SK-N-SH (cell line): ENCODE results near the gene ARHGEF12. TPM values are rescaled to one million over a fixed set of nuclear protein-coding genes. Genes with fewer than 3 reads are reported as not detected.

Source experiments
- CTCF ChIA-PET: fragments of 300-600, 350-600 bp; formaldehyde crosslinking; extraction: SDS; loops from one replicate; lab custom pipeline; 2021; lab: Yijun Ruan, JAX
- POLR2A ChIA-PET: fragments of 350-600 bp; sonication (Branson Sonifier 250); formaldehyde crosslinking; extraction: SDS; loops from one replicate; lab custom pipeline; 2020; ENCODE audit warnings: antibody characterized with exemption, inconsistent platforms; lab: Yijun Ruan, JAX
- DNase-seq: peaks from one replicate; pipeline ENCODE4 v3.0.0; 2012
- H2AFZ ChIP-seq: fragments of 200-600 bp; sonication (generic); 2 replicates; pipeline ENCODE4 v1.8.1; 2016; ENCODE audit warnings: antibody characterized with exemption, mild to moderate bottlenecking, low read depth
- H3F3A ChIP-seq: fragments of 200-600 bp; sonication (generic); replicated peaks from 2 replicates; pipeline ENCODE3; 2016; ENCODE audit warnings: antibody characterized with exemption, mild to moderate bottlenecking; ENCODE audit not compliant: insufficient read depth
- H3K27ac ChIP-seq, 2 experiments: fragments of 200-500 bp in 1 of 2; fragments of 200-600 bp in 1 of 2; sonication (Bioruptor generic) in 1 of 2; sonication (generic), shearing (Covaris generic) in 1 of 2; 2 replicates each; pipeline versions ENCODE4 v1.5.1 to v1.6.1; 2014 to 2016; ENCODE audit warnings: low read depth in 2 of 2, inconsistent platforms in 1 of 2, low read length in 1 of 2, mild to moderate bottlenecking in 1 of 2, mixed read lengths in 1 of 2
- H3K27me3 ChIP-seq: fragments of 200-600 bp; sonication (generic), shearing (Covaris generic); 2 replicates; pipeline ENCODE4 v1.6.1; 2016; ENCODE audit warnings: mixed run types; ENCODE audit not compliant: insufficient read depth
- H3K36me3 ChIP-seq, 2 experiments: fragments of 200-500 bp in 1 of 2; fragments of 200-600 bp in 1 of 2; sonication (Bioruptor generic) in 1 of 2; sonication (generic) in 1 of 2; replicated peaks in 1 of 2; 2 replicates each; pipeline versions ENCODE3 to v1.5.1; 2014 to 2016; ENCODE audit warnings: low read length in 1 of 2, mild to moderate bottlenecking in 1 of 2; ENCODE audit not compliant: insufficient read depth in 2 of 2, control insufficient read depth in 1 of 2
- H3K4me1 ChIP-seq, 2 experiments: fragments of 200-500 bp in 1 of 2; fragments of 200-600 bp in 1 of 2; sonication (Bioruptor generic) in 1 of 2; sonication (generic), shearing (Covaris generic) in 1 of 2; 2 replicates each; pipeline versions ENCODE4 v1.5.1 to v1.6.1; 2014 to 2016; ENCODE audit warnings: low read depth in 1 of 2, low read length in 1 of 2, mixed run types in 1 of 2; ENCODE audit not compliant: insufficient read depth in 2 of 2, control insufficient read depth in 1 of 2
- H3K4me2 ChIP-seq: fragments of 200-600 bp; sonication (generic), shearing (Covaris generic); 2 replicates; pipeline ENCODE4 v1.6.1; 2017; ENCODE audit warnings: mixed run types
- H3K4me3 ChIP-seq, 2 experiments: fragments of 200-500 bp in 1 of 2; fragments of 200-600 bp in 1 of 2; sonication (Bioruptor generic) in 1 of 2; sonication (generic), shearing (Covaris generic) in 1 of 2; 2 replicates each; pipeline versions ENCODE4 v1.5.1 to v1.8.1; 2014 to 2016; ENCODE audit warnings: low read depth in 2 of 2, inconsistent platforms in 1 of 2, low read length in 1 of 2, mild to moderate bottlenecking in 1 of 2, mixed read lengths in 1 of 2, moderate library complexity in 1 of 2
- H3K79me2 ChIP-seq: fragments of 200-600 bp; sonication (generic); 2 replicates; pipeline ENCODE4 v1.8.1; 2017; ENCODE audit warnings: mild to moderate bottlenecking; ENCODE audit not compliant: insufficient read depth
- H3K9ac ChIP-seq: fragments of 200-600 bp; sonication (generic); 2 replicates; pipeline ENCODE4 v1.6.1; 2017; ENCODE audit warnings: mixed run types
- H3K9me2 ChIP-seq: fragments of 200-600 bp; sonication (generic); 2 replicates; pipeline ENCODE4 v1.6.1; 2017; ENCODE audit warnings: mixed run types
- H3K9me3 ChIP-seq: fragments of 200-600 bp; sonication (generic); 2 replicates; pipeline ENCODE4 v1.6.1; 2017; ENCODE audit warnings: mixed run types, mild to moderate bottlenecking, moderate library complexity
- H4K20me1 ChIP-seq: fragments of 200-600 bp; sonication (generic); 2 replicates; pipeline ENCODE4 v1.6.1; 2017; ENCODE audit warnings: mild to moderate bottlenecking, mixed run types; ENCODE audit not compliant: insufficient read depth
- CHD2 ChIP-seq: fragments of 150-350 bp; IDR thresholded peaks from 2 replicates; pipeline ENCODE4 v1.6.1; 2018; ENCODE audit warnings: low read length; ENCODE audit not compliant: partially characterized antibody
- EP300 ChIP-seq, 2 experiments: IDR thresholded peaks; 2 replicates each; pipeline versions ENCODE4 v1.4.0 to v1.6.1; 2012; ENCODE audit warnings: borderline replicate concordance in 1 of 2, low read depth in 1 of 2, low read length in 1 of 2
- FOXJ3 ChIP-seq: sonication (generic); formaldehyde crosslinking; IDR thresholded peaks from 2 replicates; pipeline ENCODE4 v1.5.1; 2020; ENCODE audit warnings: mild to moderate bottlenecking, missing genetic modification reagents
- FOXM1 ChIP-seq: IDR thresholded peaks from 2 replicates; pipeline ENCODE4 v1.4.0; 2012; ENCODE audit warnings: low read depth, mild to moderate bottlenecking
- GABPA ChIP-seq: IDR thresholded peaks from 2 replicates; pipeline ENCODE4 v1.4.0; 2012; ENCODE audit warnings: low read depth, mild to moderate bottlenecking
- GATA2 ChIP-seq: sonication (generic); formaldehyde crosslinking; IDR thresholded peaks from 2 replicates; pipeline ENCODE4 v1.5.0; 2020; ENCODE audit warnings: mild to moderate bottlenecking, missing genetic modification reagents
- IRF3 ChIP-seq: fragments of 150-350 bp; IDR thresholded peaks from 2 replicates; pipeline ENCODE4 v1.6.1; 2016; ENCODE audit warnings: mild to moderate bottlenecking, low read depth, low read length
- MXI1 ChIP-seq: IDR thresholded peaks from 2 replicates; pipeline ENCODE4 v1.6.1; 2012; ENCODE audit warnings: mild to moderate bottlenecking, low read depth, low read length, improper control_type of control experiment
- NRF1 ChIP-seq: IDR thresholded peaks from 2 replicates; pipeline ENCODE4 v1.6.1; 2012; ENCODE audit warnings: low read depth, mild to moderate bottlenecking, low read length
- POLR2AphosphoS5 ChIP-seq: IDR thresholded peaks from 2 replicates; pipeline ENCODE4 v1.6.1; 2012; ENCODE audit warnings: low read depth, low read length
- RAD21 ChIP-seq: IDR thresholded peaks from 2 replicates; pipeline ENCODE4 v1.6.1; 2012; ENCODE audit warnings: mild to moderate bottlenecking, low read length
- RFX5 ChIP-seq: IDR thresholded peaks from 2 replicates; pipeline ENCODE4 v1.6.1; 2012; ENCODE audit warnings: mild to moderate bottlenecking, improper control_type of control experiment, low read length
- RXRA ChIP-seq: IDR thresholded peaks from 2 replicates; pipeline ENCODE4 v1.4.0; 2012; ENCODE audit warnings: low read depth, mild to moderate bottlenecking, borderline replicate concordance
- SIN3A ChIP-seq: IDR thresholded peaks from 2 replicates; pipeline ENCODE4 v1.6.1; 2012; ENCODE audit warnings: low read depth, mild to moderate bottlenecking, low read length, moderate library complexity, borderline replicate concordance
- SMC3 ChIP-seq: IDR thresholded peaks from 2 replicates; pipeline ENCODE4 v1.6.1; 2012; ENCODE audit warnings: low read depth, low read length, improper control_type of control experiment
- YY1 ChIP-seq: IDR thresholded peaks from 2 replicates; pipeline ENCODE4 v1.4.0; 2012; ENCODE audit warnings: low read depth, mild to moderate bottlenecking
- ZBTB33 ChIP-seq: IDR thresholded peaks from 2 replicates; pipeline ENCODE4 v1.4.0; 2012; ENCODE audit warnings: low read depth, borderline replicate concordance
- WGBS: methylation state at CpG from one replicate; pipeline ENCODE4 v1.1.6; 2017; ENCODE audit warnings: low lambda C conversion rate; 5-methylcytosine and 5-hydroxymethylcytosine counted together
- polyA plus RNA-seq, 3 experiments: library from polyadenylated mRNA; depleted of rRNA; stranded (reverse); fragments of >200 nt; gene quantifications; 2 replicates each; pipeline ENCODE4 v1.2.3, GENCODE V29; 2012
- TF ChIP-seq, protein P1 (sequence below): fragments of 200-600 bp; sonication (generic); IDR thresholded peaks from 2 replicates; pipeline ENCODE4 v1.6.1; 2017; ENCODE audit warnings: antibody characterized with exemption, mild to moderate bottlenecking, moderate library complexity

The ARHGEF12 gene
- polyA plus RNA-seq, 1 of the 3 experiments (the other 2 are of a cell fraction) = 12.3 TPM

GRCh38 chr11:120514541-120515121, 178.4 kb downstream of the ARHGEF12 start:
- CTCF ChIA-PET = interaction anchor here (1.0 to 8.8 kb wide), 6 partner anchors 10 to 437 kb away, joined by 3 to 168 read pairs (median 57); no protein-coding TSS in a partner anchor
- Histone ChIP-seq H3K4me3 (no peak overlapping the region), H3F3A (no peaks in the 10 kb centered on the region), H3K9me3 (no peaks in the 10 kb centered on the region), H3K27ac (no peak overlapping the region), H3K9ac (no peak overlapping the region), H3K4me2 (no peak overlapping the region), H2AFZ (no peak overlapping the region), H3K4me1 (peaks cover 0 to 37% of the 10 kb centered on the region in 2 experiments; a peak in 1 of 4 replicates), H3K79me2 (no peaks in the 10 kb centered on the region), H3K9me2 (no peaks in the 10 kb centered on the region), H3K36me3 (no peaks in the 10 kb centered on the region), H4K20me1 (no peaks in the 10 kb centered on the region), H3K27me3 (peaks cover 18% of the 10 kb centered on the region; the same call in 1 of the 2 replicates)
- TF ChIP-seq IRF3 (no peak), CHD2 (no peak), MXI1 (no peak), RXRA (no peak), NRF1 (no peak), GATA2 (CRISPR knock-in tag) (no peak), POLR2AphosphoS5 (no peak), ZBTB33 (no peak), RAD21 (no peak), FOXJ3 (no peak), FOXM1 (no peak), YY1 (no peak), EP300 (IDR thresholded peaks at IDR 0.05; ENCODE audit: borderline replicate concordance in 1 of 2, low read depth in 1 of 2, low read length in 1 of 2) (no peak), SMC3 (no peak), SIN3A (no peak), GABPA (no peak), RFX5 (no peak)
- TF ChIP-seq, protein P1, sequence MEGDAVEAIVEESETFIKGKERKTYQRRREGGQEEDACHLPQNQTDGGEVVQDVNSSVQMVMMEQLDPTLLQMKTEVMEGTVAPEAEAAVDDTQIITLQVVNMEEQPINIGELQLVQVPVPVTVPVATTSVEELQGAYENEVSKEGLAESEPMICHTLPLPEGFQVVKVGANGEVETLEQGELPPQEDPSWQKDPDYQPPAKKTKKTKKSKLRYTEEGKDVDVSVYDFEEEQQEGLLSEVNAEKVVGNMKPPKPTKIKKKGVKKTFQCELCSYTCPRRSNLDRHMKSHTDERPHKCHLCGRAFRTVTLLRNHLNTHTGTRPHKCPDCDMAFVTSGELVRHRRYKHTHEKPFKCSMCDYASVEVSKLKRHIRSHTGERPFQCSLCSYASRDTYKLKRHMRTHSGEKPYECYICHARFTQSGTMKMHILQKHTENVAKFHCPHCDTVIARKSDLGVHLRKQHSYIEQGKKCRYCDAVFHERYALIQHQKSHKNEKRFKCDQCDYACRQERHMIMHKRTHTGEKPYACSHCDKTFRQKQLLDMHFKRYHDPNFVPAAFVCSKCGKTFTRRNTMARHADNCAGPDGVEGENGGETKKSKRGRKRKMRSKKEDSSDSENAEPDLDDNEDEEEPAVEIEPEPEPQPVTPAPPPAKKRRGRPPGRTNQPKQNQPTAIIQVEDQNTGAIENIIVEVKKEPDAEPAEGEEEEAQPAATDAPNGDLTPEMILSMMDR = no peak
- DNase-seq = no peak
- 79% methylated on average over 11 of the region's 14 CpGs for WGBS
- POLR2A ChIA-PET = no interaction called here
